Peyer's patch (tissue), 4 donors: ENCODE measurements around the gene ZDHHC21.

Source experiments
- POLR2A ChIP-seq, 2 donors: fragments of 450-650 bp; IDR thresholded peaks; one replicate each; pipeline ENCODE4 v1.5.1; 2017; ENCODE audit warnings: antibody characterized with exemption in 2 of 2, mild to moderate bottlenecking in 2 of 2, moderate library complexity in 2 of 2
- TF ChIP-seq, protein P1 (sequence below), 6 experiments: fragments of 450-650 bp in 4 of 6; fragments of 200-600 bp in 2 of 6; sonication (generic) in 1 of 6; IDR thresholded peaks; one replicate each; pipeline ENCODE4 v1.5.1; 2017 to 2019; ENCODE audit warnings: antibody characterized with exemption in 6 of 6, mild to moderate bottlenecking in 3 of 6, moderate library complexity in 1 of 6

DNA sequence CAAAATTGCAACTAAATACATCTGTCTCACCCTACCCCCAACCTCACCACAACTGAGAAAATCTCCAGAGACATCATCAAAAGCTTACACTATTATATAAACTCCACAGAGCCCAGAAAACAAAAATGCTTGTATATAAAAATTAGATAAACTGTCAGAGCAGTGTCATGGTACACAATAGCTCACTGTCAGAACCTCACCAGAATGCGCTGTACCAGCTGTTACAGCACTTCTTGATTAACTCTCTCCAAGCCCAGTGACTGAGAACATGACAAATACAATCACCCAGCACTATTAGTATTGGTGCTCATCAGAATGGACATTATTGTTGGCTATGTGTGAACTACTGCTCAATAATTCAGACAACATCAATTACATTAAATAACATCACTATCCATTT, 65.7 kb downstream of the ZDHHC21 start:
- TF ChIP-seq, protein P1, sequence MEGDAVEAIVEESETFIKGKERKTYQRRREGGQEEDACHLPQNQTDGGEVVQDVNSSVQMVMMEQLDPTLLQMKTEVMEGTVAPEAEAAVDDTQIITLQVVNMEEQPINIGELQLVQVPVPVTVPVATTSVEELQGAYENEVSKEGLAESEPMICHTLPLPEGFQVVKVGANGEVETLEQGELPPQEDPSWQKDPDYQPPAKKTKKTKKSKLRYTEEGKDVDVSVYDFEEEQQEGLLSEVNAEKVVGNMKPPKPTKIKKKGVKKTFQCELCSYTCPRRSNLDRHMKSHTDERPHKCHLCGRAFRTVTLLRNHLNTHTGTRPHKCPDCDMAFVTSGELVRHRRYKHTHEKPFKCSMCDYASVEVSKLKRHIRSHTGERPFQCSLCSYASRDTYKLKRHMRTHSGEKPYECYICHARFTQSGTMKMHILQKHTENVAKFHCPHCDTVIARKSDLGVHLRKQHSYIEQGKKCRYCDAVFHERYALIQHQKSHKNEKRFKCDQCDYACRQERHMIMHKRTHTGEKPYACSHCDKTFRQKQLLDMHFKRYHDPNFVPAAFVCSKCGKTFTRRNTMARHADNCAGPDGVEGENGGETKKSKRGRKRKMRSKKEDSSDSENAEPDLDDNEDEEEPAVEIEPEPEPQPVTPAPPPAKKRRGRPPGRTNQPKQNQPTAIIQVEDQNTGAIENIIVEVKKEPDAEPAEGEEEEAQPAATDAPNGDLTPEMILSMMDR (IDR thresholded peaks at IDR 0.05) = no peak
- TF ChIP-seq POLR2A (IDR thresholded peaks at IDR 0.05) = no peak
